ENCODE data around the gene WARS2. TPM values are rescaled to one million over a fixed set of nuclear protein-coding genes. Genes with fewer than 3 reads are reported as not detected.

WARS2 gene
- total RNA-seq, 1 experiment from 2014 or later, result 19.1 TPM

DNA sequence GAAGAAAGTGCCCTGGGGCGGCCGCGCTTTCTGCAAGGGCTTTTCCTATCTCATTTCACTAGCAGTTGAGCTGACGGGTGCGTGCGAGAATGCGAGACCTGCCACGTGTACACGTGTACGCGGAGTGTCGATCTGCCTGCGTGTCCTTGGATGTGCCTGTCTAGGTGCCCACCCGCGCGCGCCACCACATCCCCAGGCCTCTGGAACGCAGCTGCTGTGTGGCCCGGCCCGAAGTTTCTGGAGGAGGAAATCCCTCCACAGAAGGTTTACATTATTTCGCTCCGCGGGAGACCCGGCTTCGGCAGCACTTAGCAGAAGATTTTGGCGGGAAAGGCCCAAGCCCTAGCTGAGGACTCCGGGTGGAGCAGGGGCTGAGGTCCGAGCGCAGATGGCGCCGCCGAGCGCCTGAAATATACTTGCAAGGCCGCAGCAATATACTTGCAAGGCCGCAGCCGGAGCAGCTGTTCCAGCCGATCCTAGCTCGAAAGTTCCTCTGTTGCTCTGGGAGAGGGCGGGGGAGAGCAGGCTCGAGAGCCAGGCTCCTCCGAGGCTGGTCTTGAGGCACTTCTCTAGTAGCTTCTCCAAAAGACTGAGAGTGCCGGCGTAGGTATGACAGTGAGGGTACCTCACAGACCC lies 156.2 kb downstream of the WARS2 start:
- no peak for DNase-seq (ENCODE audit: low read depth)

DNA sequence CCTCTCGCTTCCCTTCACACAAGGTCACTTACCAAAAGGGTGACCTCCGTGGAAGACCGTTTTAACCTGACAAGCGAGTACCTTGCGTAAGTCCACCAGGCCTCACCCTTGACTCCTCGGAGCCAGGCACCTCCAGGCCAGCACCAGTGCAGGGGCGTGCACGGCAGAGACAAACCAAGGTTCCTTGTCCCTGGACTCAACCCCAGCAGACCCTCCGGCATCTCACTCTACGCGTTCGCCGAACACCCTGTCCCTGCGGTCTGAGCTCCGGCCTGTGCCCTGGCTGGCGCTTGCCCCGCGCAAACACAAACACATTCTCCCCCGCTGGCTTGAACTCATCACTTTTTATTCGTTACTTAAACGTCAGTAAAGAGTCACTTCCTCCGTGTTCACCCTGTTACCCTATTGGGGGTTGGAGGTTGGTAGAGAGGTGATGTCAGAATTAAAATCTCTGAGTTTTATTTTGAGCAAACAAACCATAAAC lies 156.9 kb downstream of the WARS2 start:
- DNase-seq (ENCODE audit: low read depth), result no peak

DNA sequence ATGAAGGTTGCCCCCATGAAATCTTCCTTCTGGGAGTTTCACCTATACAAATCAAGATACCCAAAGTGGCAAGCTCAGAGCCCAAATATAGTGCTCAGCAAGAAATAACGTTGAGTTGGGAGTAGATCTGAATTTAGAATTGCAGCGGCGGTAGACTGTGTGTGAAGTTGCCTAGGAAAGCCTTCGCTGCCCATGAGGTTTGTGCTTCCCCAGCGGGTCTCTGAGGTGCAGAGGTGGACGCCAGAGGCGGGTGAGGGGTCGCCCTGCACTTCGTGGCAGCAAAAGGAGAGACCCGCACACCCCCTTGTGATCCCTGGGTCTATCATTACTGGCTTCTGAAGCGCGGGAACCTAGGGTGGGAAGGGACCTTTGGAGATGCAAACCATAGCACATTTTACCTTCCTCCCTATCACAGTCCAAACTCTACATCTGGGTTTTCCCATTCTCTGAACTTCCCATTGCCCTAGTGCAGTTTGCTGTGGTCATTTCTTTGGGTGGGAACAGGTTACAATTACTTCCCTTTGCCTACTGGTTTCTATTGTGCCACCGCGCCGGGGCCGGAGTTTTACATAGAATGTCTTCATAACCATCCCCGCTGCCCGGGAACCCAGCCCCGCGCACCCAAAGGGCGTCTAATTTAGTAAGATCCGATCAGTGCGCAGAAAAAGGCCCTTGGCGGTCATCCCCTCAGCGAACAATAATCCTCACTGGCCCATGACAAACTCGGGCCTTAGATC lies 157.5 kb downstream of the WARS2 start:
- DNase-seq (ENCODE audit: low read depth), result no peak

DNA sequence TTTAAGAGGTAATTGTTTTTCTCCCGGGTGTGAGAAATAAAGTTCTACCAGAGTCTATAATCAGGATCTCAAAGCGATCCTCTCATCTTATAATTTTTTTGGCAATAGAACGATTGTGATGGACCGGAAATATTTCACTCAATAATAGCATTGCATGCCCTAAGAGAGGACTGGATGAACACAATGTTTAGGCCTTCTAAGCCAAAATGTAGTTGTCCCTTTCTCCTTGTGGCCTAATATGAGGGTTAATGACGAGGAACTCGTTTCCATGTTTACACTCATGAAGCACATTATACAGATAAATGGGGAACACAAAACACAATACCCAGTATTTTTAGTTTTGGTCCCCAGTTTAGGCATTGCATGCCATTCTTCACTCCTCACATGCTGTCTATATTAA lies 158.2 kb downstream of the WARS2 start:
- no peak for DNase-seq (ENCODE audit: low read depth)

DNA sequence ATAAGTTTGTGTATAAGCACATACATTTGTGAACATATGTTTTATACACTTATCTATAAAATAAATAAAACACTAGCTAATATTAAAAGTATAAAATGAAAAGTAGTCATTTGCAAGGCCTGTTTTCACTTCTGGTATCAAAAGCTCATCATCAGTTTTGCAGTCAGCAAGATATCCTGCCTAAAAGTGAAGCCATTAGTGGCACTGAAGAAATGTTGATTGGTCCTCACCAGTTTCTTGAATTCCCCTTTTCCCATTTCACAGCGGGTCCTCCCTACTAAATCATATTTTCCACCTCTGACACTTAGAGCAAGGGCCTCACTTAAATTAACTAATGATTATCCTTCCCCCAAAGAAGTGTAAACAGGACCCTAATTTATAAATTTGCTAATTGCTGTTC lies 159.0 kb downstream of the WARS2 start:
- no peak for DNase-seq (ENCODE audit: low read depth)

Other genes with a start within 250 kb of the WARS2 start
- gene TBX15, start 152.3 kb downstream of the WARS2 start, total RNA-seq (2014; rRNA removed), result 14.1 and 20.9 TPM in 2 replicates
- not detected in 2 replicates for gene HAO2, start 228.1 kb upstream of the WARS2 start, total RNA-seq (2014; rRNA removed)